ENCODE measurements around the gene SERINC1. TPM values are rescaled to one million over a fixed set of nuclear protein-coding genes. Genes with fewer than 3 reads are reported as not detected.

The SERINC1 gene
- total RNA-seq, 1 experiment from 2014 or later: 31.3 TPM

GRCh38 chr6:122408240-122408639 is 63.4 kb downstream of the SERINC1 start:
- no peak for ATAC-seq
- Mint-ChIP-seq H3K27me3 (ENCODE audit: low read depth) (no peaks in the 10 kb centered on the region), H3K27ac (no peak overlapping the region), H3K4me1 (peaks cover 28% of the 10 kb centered on the region), H3K36me3 (peaks cover under 1% of the 10 kb centered on the region; the same call in 1 of the 2 replicates), H3K4me3 (no peak overlapping the region), H3K9me3 (no peaks in the 10 kb centered on the region)
- ChIA-PET CTCF (no interaction called here), POLR2A (no interaction called here)
- DNase-seq (ENCODE audit: low spot score): no peak
- TF ChIP-seq, protein P1, sequence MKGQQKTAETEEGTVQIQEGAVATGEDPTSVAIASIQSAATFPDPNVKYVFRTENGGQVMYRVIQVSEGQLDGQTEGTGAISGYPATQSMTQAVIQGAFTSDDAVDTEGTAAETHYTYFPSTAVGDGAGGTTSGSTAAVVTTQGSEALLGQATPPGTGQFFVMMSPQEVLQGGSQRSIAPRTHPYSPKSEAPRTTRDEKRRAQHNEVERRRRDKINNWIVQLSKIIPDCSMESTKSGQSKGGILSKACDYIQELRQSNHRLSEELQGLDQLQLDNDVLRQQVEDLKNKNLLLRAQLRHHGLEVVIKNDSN (CRISPR knock-in tag; IDR thresholded peaks at IDR 0.05): no peak
- TF ChIP-seq ATF1 (CRISPR knock-in tag; IDR thresholded peaks at IDR 0.05) (no peak), ZNF263 (CRISPR knock-in tag; IDR thresholded peaks at IDR 0.05; ENCODE audit: low read depth) (no peak), MYBL2 (CRISPR knock-in tag; IDR thresholded peaks at IDR 0.05) (no peak), SOX15 (CRISPR knock-in tag; IDR thresholded peaks at IDR 0.05) (no peak), HMGA2 (CRISPR knock-in tag; IDR thresholded peaks at IDR 0.05) (no peak), RELA (CRISPR knock-in tag; IDR thresholded peaks at IDR 0.05; ENCODE audit: borderline replicate concordance) (no peak), MXD4 (CRISPR knock-in tag; IDR thresholded peaks at IDR 0.05; ENCODE audit: borderline replicate concordance) (no peak), ZNF138 (CRISPR knock-in tag; conservative IDR thresholded peaks at IDR 0.05) (no peak), RORB (CRISPR knock-in tag; IDR thresholded peaks at IDR 0.05) (no peak), SMAD4 (CRISPR knock-in tag; IDR thresholded peaks at IDR 0.05) (no peak), FOXK1 (CRISPR knock-in tag; IDR thresholded peaks at IDR 0.05) (no peak), PRRX2 (CRISPR knock-in tag; IDR thresholded peaks at IDR 0.05) (no peak), ELF4 (CRISPR knock-in tag; IDR thresholded peaks at IDR 0.05; ENCODE audit: low read depth) (no peak), CBFB (CRISPR knock-in tag; IDR thresholded peaks at IDR 0.05; ENCODE audit: low read depth) (no peak), TEAD1 (CRISPR knock-in tag; IDR thresholded peaks at IDR 0.05) (no peak), SMAD3 (CRISPR knock-in tag; IDR thresholded peaks at IDR 0.05; ENCODE audit: borderline replicate concordance) (no peak), ZNF425 (CRISPR knock-in tag; conservative IDR thresholded peaks at IDR 0.05) (no peak)
- TF ChIP-seq, protein P2, sequence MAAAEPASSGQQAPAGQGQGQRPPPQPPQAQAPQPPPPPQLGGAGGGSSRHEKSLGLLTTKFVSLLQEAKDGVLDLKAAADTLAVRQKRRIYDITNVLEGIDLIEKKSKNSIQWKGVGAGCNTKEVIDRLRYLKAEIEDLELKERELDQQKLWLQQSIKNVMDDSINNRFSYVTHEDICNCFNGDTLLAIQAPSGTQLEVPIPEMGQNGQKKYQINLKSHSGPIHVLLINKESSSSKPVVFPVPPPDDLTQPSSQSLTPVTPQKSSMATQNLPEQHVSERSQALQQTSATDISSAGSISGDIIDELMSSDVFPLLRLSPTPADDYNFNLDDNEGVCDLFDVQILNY (CRISPR knock-in tag; IDR thresholded peaks at IDR 0.05): no peak

DNA sequence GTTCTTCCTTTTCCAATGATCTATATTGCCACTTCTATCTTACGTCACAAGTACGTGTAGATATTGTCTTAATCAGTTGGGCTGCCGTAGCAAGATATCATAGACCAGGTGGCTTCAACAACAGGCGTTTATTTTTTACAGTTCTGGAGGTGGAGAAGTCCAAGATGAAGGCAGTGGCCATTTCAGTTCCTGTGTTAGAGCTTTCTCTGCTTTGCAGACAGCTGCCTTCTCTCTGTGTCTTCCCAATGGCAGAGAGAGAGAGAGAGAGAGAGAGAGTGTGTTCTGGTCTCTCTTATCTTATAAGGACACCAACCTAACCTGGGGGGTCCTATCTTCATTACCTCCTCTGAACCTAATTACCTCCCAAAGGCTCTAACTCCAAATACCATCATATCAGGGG is 63.9 kb downstream of the SERINC1 start:
- ChIA-PET CTCF (no interaction called here), POLR2A (no interaction called here)
- no peak for DNase-seq (ENCODE audit: low spot score)
- no peak overlapping the region for H3K27ac Mint-ChIP-seq
- ATAC-seq: no peak
- H3K4me3 Mint-ChIP-seq: no peak overlapping the region
- no peaks in the 10 kb centered on the region for H3K27me3 Mint-ChIP-seq (ENCODE audit: low read depth)
- H3K4me1 Mint-ChIP-seq: peaks cover 28% of the 10 kb centered on the region
- H3K36me3 Mint-ChIP-seq: no peaks in the 10 kb centered on the region
- H3K9me3 Mint-ChIP-seq: no peaks in the 10 kb centered on the region
- TF ChIP-seq EMX1 (CRISPR knock-in tag; IDR thresholded peaks at IDR 0.05) (no peak), ZNF232 (CRISPR knock-in tag; IDR thresholded peaks at IDR 0.05) (no peak), ZNF532 (CRISPR knock-in tag; IDR thresholded peaks at IDR 0.05; ENCODE audit: borderline replicate concordance) (no peak), OVOL2 (CRISPR knock-in tag; IDR thresholded peaks at IDR 0.05; ENCODE audit: borderline replicate concordance) (no peak), JAZF1 (CRISPR knock-in tag; IDR thresholded peaks at IDR 0.05) (no peak), NR1H2 (CRISPR knock-in tag; IDR thresholded peaks at IDR 0.05) (no peak), NFATC4 (CRISPR knock-in tag; IDR thresholded peaks at IDR 0.05) (no peak), ZNF219 (CRISPR knock-in tag; IDR thresholded peaks at IDR 0.05; ENCODE audit: borderline replicate concordance) (no peak), HMGA2 (CRISPR knock-in tag; IDR thresholded peaks at IDR 0.05) (no peak)
- TF ChIP-seq, protein P3, sequence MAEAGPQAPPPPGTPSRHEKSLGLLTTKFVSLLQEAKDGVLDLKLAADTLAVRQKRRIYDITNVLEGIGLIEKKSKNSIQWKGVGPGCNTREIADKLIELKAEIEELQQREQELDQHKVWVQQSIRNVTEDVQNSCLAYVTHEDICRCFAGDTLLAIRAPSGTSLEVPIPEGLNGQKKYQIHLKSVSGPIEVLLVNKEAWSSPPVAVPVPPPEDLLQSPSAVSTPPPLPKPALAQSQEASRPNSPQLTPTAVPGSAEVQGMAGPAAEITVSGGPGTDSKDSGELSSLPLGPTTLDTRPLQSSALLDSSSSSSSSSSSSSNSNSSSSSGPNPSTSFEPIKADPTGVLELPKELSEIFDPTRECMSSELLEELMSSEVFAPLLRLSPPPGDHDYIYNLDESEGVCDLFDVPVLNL (CRISPR knock-in tag; IDR thresholded peaks at IDR 0.05; ENCODE audit: borderline replicate concordance, low read depth): no peak

All from WTC11 (cell line).